ENCODE measurements around the gene PHKB. TPM values are rescaled to one million over a fixed set of nuclear protein-coding genes. Genes with fewer than 3 reads are reported as not detected.

Gene PHKB
- total RNA-seq, 1 donor from 2014 or later = 49.6 TPM

GRCh38 chr16:47480410-47480809, 19.3 kb downstream of the PHKB start:
- TF ChIP-seq CTCF (IDR thresholded peaks at IDR 0.05; ENCODE audit: insufficient read depth, low read depth, low read length) (no peak), EZH2 (IDR thresholded peaks at IDR 0.05; ENCODE audit: insufficient read depth, low read length) (no peak)
- Histone ChIP-seq H3K79me2 (ENCODE audit: insufficient read depth, low read length) (peaks cover 12% of the 10 kb centered on the region), H3K4me2 (ENCODE audit: low read length) (no peak overlapping the region), H3K4me1 (ENCODE audit: insufficient read depth, low read length) (no peaks in the 10 kb centered on the region), H3K9ac (ENCODE audit: low read length) (no peak overlapping the region), H3K27ac (ENCODE audit: low read depth, low read length) (no peak overlapping the region), H3K36me3 (ENCODE audit: insufficient read depth, low read length) (no peaks in the 10 kb centered on the region), H3K4me3 (ENCODE audit: insufficient read depth, low read depth, low read length) (no peak overlapping the region), H2AFZ (ENCODE audit: low read depth, low read length) (no peak overlapping the region), H4K20me1 (ENCODE audit: insufficient read depth, low read length) (peaks cover 7% of the 10 kb centered on the region), H3K9me3 (ENCODE audit: insufficient read depth, low read depth, low read length) (no peaks in the 10 kb centered on the region), H3K27me3 (ENCODE audit: insufficient read depth, low read length) (no peaks in the 10 kb centered on the region)
- H3K4me1 Mint-ChIP-seq (ENCODE audit: low read depth, unreplicated experiment) = peaks cover 4% of the 10 kb centered on the region
- H3K9me3 Mint-ChIP-seq (ENCODE audit: unreplicated experiment) = no peaks in the 10 kb centered on the region
- no peak overlapping the region for H3K27ac Mint-ChIP-seq (ENCODE audit: unreplicated experiment)
- FAIRE-seq = no peak
- no peaks in the 10 kb centered on the region for H3K36me3 Mint-ChIP-seq (ENCODE audit: low read depth, unreplicated experiment)
- no peak for DNase-seq (ENCODE audit: low read depth)
- no peaks in the 10 kb centered on the region for H3K27me3 Mint-ChIP-seq (ENCODE audit: low read depth, unreplicated experiment)
- no peak overlapping the region for H3K4me3 Mint-ChIP-seq (ENCODE audit: unreplicated experiment)

- H3K36me3 ChIP-seq (ENCODE audit: insufficient read depth, low read length) = no peaks in the 10 kb centered on the region
- FAIRE-seq (no peak), DNase-seq (ENCODE audit: low read depth) (no peak)
- H3K4me2 ChIP-seq (ENCODE audit: low read length) = no peak overlapping the region
- no peaks in the 10 kb centered on the region for H3K9me3 ChIP-seq (ENCODE audit: insufficient read depth, low read depth, low read length)
- H3K4me3 Mint-ChIP-seq (ENCODE audit: unreplicated experiment) = no peak overlapping the region
- H3K27me3 Mint-ChIP-seq (ENCODE audit: low read depth, unreplicated experiment) = no peaks in the 10 kb centered on the region
- H3K27me3 ChIP-seq (ENCODE audit: insufficient read depth, low read length) = no peaks in the 10 kb centered on the region
- no peaks in the 10 kb centered on the region for H3K36me3 Mint-ChIP-seq (ENCODE audit: low read depth, unreplicated experiment)
- peaks cover 17% of the 10 kb centered on the region for H3K79me2 ChIP-seq (ENCODE audit: insufficient read depth, low read length)
- H3K9me3 Mint-ChIP-seq (ENCODE audit: unreplicated experiment) = no peaks in the 10 kb centered on the region
- no peak for TF ChIP-seq EZH2 (IDR thresholded peaks at IDR 0.05; ENCODE audit: insufficient read depth, low read length)
- TF ChIP-seq CTCF (IDR thresholded peaks at IDR 0.05; ENCODE audit: insufficient read depth, low read depth, low read length) = no peak
- H3K4me3 ChIP-seq (ENCODE audit: insufficient read depth, low read depth, low read length) = no peak overlapping the region
- peaks cover 4% of the 10 kb centered on the region for H4K20me1 ChIP-seq (ENCODE audit: insufficient read depth, low read length)
- H3K27ac ChIP-seq (ENCODE audit: low read depth, low read length) = no peak overlapping the region
- no peak overlapping the region for H2AFZ ChIP-seq (ENCODE audit: low read depth, low read length)
- no peaks in the 10 kb centered on the region for H3K4me1 ChIP-seq (ENCODE audit: insufficient read depth, low read length)
- no peaks in the 10 kb centered on the region for H3K4me1 Mint-ChIP-seq (ENCODE audit: low read depth, unreplicated experiment)
- H3K9ac ChIP-seq (ENCODE audit: low read length) = no peak overlapping the region
- no peak overlapping the region for H3K27ac Mint-ChIP-seq (ENCODE audit: unreplicated experiment)
These were observed 20.7 kb downstream of the PHKB start for GRCh38 chr16:47481698-47482374.

GRCh38 chr16:47483616-47484015, 22.5 kb downstream of the PHKB start:
- H3K27ac ChIP-seq (ENCODE audit: low read depth, low read length) = no peak overlapping the region
- H3K4me2 ChIP-seq (ENCODE audit: low read length) = no peak overlapping the region
- H3K36me3 Mint-ChIP-seq (ENCODE audit: low read depth, unreplicated experiment) = peaks cover 3% of the 10 kb centered on the region
- no peaks in the 10 kb centered on the region for H3K27me3 ChIP-seq (ENCODE audit: insufficient read depth, low read length)
- peaks cover 3% of the 10 kb centered on the region for H4K20me1 ChIP-seq (ENCODE audit: insufficient read depth, low read length)
- FAIRE-seq = no peak
- H2AFZ ChIP-seq (ENCODE audit: low read depth, low read length) = no peak overlapping the region
- no peak overlapping the region for H3K4me3 Mint-ChIP-seq (ENCODE audit: unreplicated experiment)
- H3K4me1 ChIP-seq (ENCODE audit: insufficient read depth, low read length) = no peaks in the 10 kb centered on the region
- H3K9me3 ChIP-seq (ENCODE audit: insufficient read depth, low read depth, low read length) = no peaks in the 10 kb centered on the region
- H3K9me3 Mint-ChIP-seq (ENCODE audit: unreplicated experiment) = no peaks in the 10 kb centered on the region
- TF ChIP-seq CTCF (IDR thresholded peaks at IDR 0.05; ENCODE audit: insufficient read depth, low read depth, low read length) (no peak), EZH2 (IDR thresholded peaks at IDR 0.05; ENCODE audit: insufficient read depth, low read length) (no peak)
- no peak for DNase-seq (ENCODE audit: low read depth)
- H3K36me3 ChIP-seq (ENCODE audit: insufficient read depth, low read length) = no peaks in the 10 kb centered on the region
- H3K27me3 Mint-ChIP-seq (ENCODE audit: low read depth, unreplicated experiment) = no peaks in the 10 kb centered on the region
- H3K4me3 ChIP-seq (ENCODE audit: insufficient read depth, low read depth, low read length) = no peak overlapping the region
- H3K4me1 Mint-ChIP-seq (ENCODE audit: low read depth, unreplicated experiment) = no peaks in the 10 kb centered on the region
- H3K9ac ChIP-seq (ENCODE audit: low read length) = no peak overlapping the region
- no peak overlapping the region for H3K27ac Mint-ChIP-seq (ENCODE audit: unreplicated experiment)
- H3K79me2 ChIP-seq (ENCODE audit: insufficient read depth, low read length) = peaks cover 29% of the 10 kb centered on the region
